HEK293 (cell line): Measurements from ENCODE around the gene MARCHF10.

Experiments
- CTCF ChIP-seq: fragments of 450-650 bp; formaldehyde crosslinking; IDR thresholded peaks from 2 replicates; pipeline ENCODE4 v1.5.1; 2016; ENCODE audit warnings: missing biosample characterization, missing genetic modification characterization
- ZBTB44 ChIP-seq: fragments of 450-650 bp; IDR thresholded peaks from 2 replicates; pipeline ENCODE4 v1.5.1; 2018; ENCODE audit warnings: missing biosample characterization, mild to moderate bottlenecking, missing genetic modification characterization
- ZNF114 ChIP-seq: fragments of 450-650 bp; formaldehyde crosslinking; IDR thresholded peaks from 2 replicates; pipeline ENCODE4 v1.5.0; 2017; ENCODE audit warnings: missing biosample characterization, missing genetic modification characterization
- ZNF488 ChIP-seq: fragments of 450-650 bp; formaldehyde crosslinking; IDR thresholded peaks from 2 replicates; pipeline ENCODE4 v1.5.1; 2016; ENCODE audit warnings: missing biosample characterization, missing genetic modification characterization
- ZNF660 ChIP-seq: fragments of 450-650 bp; IDR thresholded peaks from 2 replicates; pipeline ENCODE4 v1.5.1; 2018; ENCODE audit warnings: missing biosample characterization, mild to moderate bottlenecking, missing genetic modification characterization
- TF ChIP-seq, protein P1 (sequence below): fragments of 450-650 bp; formaldehyde crosslinking; IDR thresholded peaks from 2 replicates; pipeline ENCODE4 v1.5.1; 2016; ENCODE audit warnings: missing biosample characterization, missing genetic modification characterization, low read depth

DNA sequence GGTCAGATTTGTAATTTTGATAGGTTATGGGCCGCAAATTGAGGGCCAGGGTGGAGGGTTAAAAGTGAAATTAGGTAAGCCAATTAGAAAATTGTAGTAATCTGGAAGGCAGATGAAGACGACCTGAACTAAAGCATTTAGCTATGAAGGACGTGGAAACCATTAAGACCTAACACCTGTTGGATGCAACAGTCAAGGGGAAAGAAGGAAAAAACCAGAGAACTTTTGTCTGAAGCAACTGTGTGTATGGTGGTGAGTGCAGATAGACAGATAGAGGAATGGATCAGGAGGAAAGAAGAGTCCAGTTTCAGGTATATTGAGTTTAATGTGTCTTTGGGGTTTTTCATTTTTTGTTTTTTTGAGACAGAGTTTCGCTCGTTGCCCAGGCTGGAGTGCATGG is 40.2 kb upstream of the MARCHF10 start:
- no peak for TF ChIP-seq CTCF
- TF ChIP-seq ZBTB44 (tag by site-specific recombination), result no peak
- no peak for TF ChIP-seq ZNF660 (tag by site-specific recombination)
- no peak for TF ChIP-seq ZNF488 (tag by site-specific recombination)
- TF ChIP-seq, protein P1, sequence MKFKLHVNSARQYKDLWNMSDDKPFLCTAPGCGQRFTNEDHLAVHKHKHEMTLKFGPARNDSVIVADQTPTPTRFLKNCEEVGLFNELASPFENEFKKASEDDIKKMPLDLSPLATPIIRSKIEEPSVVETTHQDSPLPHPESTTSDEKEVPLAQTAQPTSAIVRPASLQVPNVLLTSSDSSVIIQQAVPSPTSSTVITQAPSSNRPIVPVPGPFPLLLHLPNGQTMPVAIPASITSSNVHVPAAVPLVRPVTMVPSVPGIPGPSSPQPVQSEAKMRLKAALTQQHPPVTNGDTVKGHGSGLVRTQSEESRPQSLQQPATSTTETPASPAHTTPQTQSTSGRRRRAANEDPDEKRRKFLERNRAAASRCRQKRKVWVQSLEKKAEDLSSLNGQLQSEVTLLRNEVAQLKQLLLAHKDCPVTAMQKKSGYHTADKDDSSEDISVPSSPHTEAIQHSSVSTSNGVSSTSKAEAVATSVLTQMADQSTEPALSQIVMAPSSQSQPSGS (tag by site-specific recombination), result no peak
- no peak for TF ChIP-seq ZNF114 (tag by site-specific recombination)
